Liver (tissue), 9 donors: ENCODE measurements around the gene ZNF70. TPM values are rescaled to one million over a fixed set of nuclear protein-coding genes. Genes with fewer than 3 reads are reported as not detected.

ENCODE experiments used
- DNase-seq: peaks from one replicate; pipeline ENCODE4 v3.0.0-alpha.2; 2017; ENCODE audit warnings: low spot score
- H3K27ac ChIP-seq, 2 donors: one replicate each; pipeline ENCODE4 v1.7.0; 2013; ENCODE audit warnings: inconsistent platforms in 2 of 2, low read length in 2 of 2, control low read depth in 1 of 2, low read depth in 1 of 2, mild to moderate bottlenecking in 1 of 2
- H3K27me3 ChIP-seq, 4 donors: one replicate each; pipeline versions ENCODE4 v1.6.1 to v1.7.0; 2013; ENCODE audit warnings: low read length in 3 of 4, inconsistent platforms in 1 of 4, mild to moderate bottlenecking in 1 of 4, moderate library complexity in 1 of 4; ENCODE audit not compliant: control insufficient read depth in 4 of 4, insufficient read depth in 4 of 4
- H3K36me3 ChIP-seq, 4 donors: one replicate each; pipeline versions ENCODE4 v1.6.1 to v1.7.0; 2013; ENCODE audit warnings: low read length in 3 of 4, mild to moderate bottlenecking in 3 of 4, low read depth in 1 of 4, moderate library complexity in 1 of 4; ENCODE audit not compliant: control insufficient read depth in 4 of 4, insufficient read depth in 3 of 4
- H3K4me1 ChIP-seq, 4 donors: one replicate each; pipeline versions ENCODE4 v1.6.1 to v1.7.0; 2013; ENCODE audit warnings: low read length in 3 of 4, mild to moderate bottlenecking in 3 of 4, moderate library complexity in 1 of 4; ENCODE audit not compliant: control insufficient read depth in 4 of 4, insufficient read depth in 4 of 4
- H3K4me3 ChIP-seq, 3 donors: one replicate each; pipeline versions ENCODE4 v1.6.1 to v1.7.0; 2013; ENCODE audit warnings: low read length in 3 of 3, control low read depth in 1 of 3, low read depth in 1 of 3, mild to moderate bottlenecking in 1 of 3
- H3K9ac ChIP-seq, 2 donors: one replicate each; pipeline ENCODE4 v1.7.0; 2013; ENCODE audit warnings: low read length in 2 of 2, mild to moderate bottlenecking in 2 of 2, moderate library complexity in 2 of 2, control low read depth in 1 of 2, low read depth in 1 of 2
- H3K9me3 ChIP-seq, 4 donors: one replicate each; pipeline versions ENCODE4 v1.6.1 to v1.7.0; 2013; ENCODE audit warnings: low read length in 3 of 4; ENCODE audit not compliant: control insufficient read depth in 4 of 4
- EGR1 ChIP-seq, 2 donors: IDR thresholded peaks; 2 replicates each; pipeline ENCODE4 v1.6.1; 2016 to 2018; ENCODE audit warnings: antibody characterized with exemption in 2 of 2, low read depth in 2 of 2
- FOXA1 ChIP-seq: IDR thresholded peaks from 2 replicates; pipeline ENCODE4 v1.6.1; 2016; ENCODE audit warnings: antibody characterized with exemption
- FOXA2 ChIP-seq: IDR thresholded peaks from 2 replicates; pipeline ENCODE4 v1.6.1; 2016; ENCODE audit warnings: antibody characterized with exemption
- GABPA ChIP-seq, 2 donors: IDR thresholded peaks in 1 of 2; conservative IDR thresholded peaks in 1 of 2; 2 replicates each; pipeline ENCODE4 v1.6.1; 2016; ENCODE audit warnings: antibody characterized with exemption in 2 of 2, mild to moderate bottlenecking in 1 of 2, moderate library complexity in 1 of 2
- HNF4A ChIP-seq, 2 donors: conservative IDR thresholded peaks; 2 replicates each; pipeline ENCODE4 v1.6.1; 2016; ENCODE audit warnings: antibody characterized with exemption in 2 of 2, mild to moderate bottlenecking in 2 of 2
- HNF4G ChIP-seq: IDR thresholded peaks from 2 replicates; pipeline ENCODE4 v1.6.1; 2016; ENCODE audit warnings: antibody characterized with exemption
- JUND ChIP-seq, 2 donors: IDR thresholded peaks; 2 replicates each; pipeline ENCODE4 v1.6.1; 2016; ENCODE audit warnings: antibody characterized with exemption in 2 of 2
- NR2F2 ChIP-seq: IDR thresholded peaks from 2 replicates; pipeline ENCODE4 v1.6.1; 2016; ENCODE audit warnings: antibody characterized with exemption
- RAD21 ChIP-seq, 2 donors: IDR thresholded peaks; 2 replicates each; pipeline ENCODE4 v1.6.1; 2016; ENCODE audit warnings: antibody characterized with exemption in 2 of 2, mild to moderate bottlenecking in 2 of 2
- RXRA ChIP-seq, 2 donors: IDR thresholded peaks; 2 replicates each; pipeline ENCODE4 v1.6.1; 2017 to 2018; ENCODE audit warnings: antibody characterized with exemption in 2 of 2, mild to moderate bottlenecking in 1 of 2
- SP1 ChIP-seq: IDR thresholded peaks from 2 replicates; pipeline ENCODE4 v1.6.1; 2018; ENCODE audit warnings: antibody characterized with exemption, mild to moderate bottlenecking
- TAF1 ChIP-seq: conservative IDR thresholded peaks from 2 replicates; pipeline ENCODE4 v1.6.1; 2016; ENCODE audit warnings: antibody characterized with exemption, mild to moderate bottlenecking
- YY1 ChIP-seq: IDR thresholded peaks from 2 replicates; pipeline ENCODE4 v1.6.1; 2016; ENCODE audit warnings: antibody characterized with exemption, mild to moderate bottlenecking
- WGBS: extraction: QIAGEN DNeasy Blood & Tissue Kit; methylation state at CpG from one replicate; pipeline ENCODE4 v1.1.7; 2013; 5-methylcytosine and 5-hydroxymethylcytosine counted together
- polyA plus RNA-seq, 2 donors: library from polyadenylated mRNA; stranded (reverse) in 1 of 2; unstranded in 1 of 2; fragments of 200-250 nt in 1 of 2; fragments of >200 nt in 1 of 2; fragmentation: Nextera tagmentation in 1 of 2; extraction: Ambion mirVana in 1 of 2; gene quantifications; one replicate each; pipeline versions ENCODE4 v1.2.1 to v1.2.3, GENCODE V29; 2013 to 2015
- total RNA-seq, 2 donors: library from RNA; depleted of rRNA; stranded (reverse); fragments of >200 nt; gene quantifications; one replicate each; pipeline ENCODE4 v1.2.3, GENCODE V29; 2014
- TF ChIP-seq, protein P1 (sequence below): IDR thresholded peaks from 2 replicates; pipeline ENCODE4 v1.6.1; 2016; ENCODE audit warnings: antibody characterized with exemption
- TF ChIP-seq, protein P2 (sequence below): IDR thresholded peaks from 2 replicates; pipeline ENCODE4 v1.6.1; 2016; ENCODE audit warnings: antibody characterized with exemption
- TF ChIP-seq, protein P3 (sequence below): fragments of 150-350 bp; IDR thresholded peaks from 2 replicates; pipeline ENCODE4 v1.5.1; 2017; ENCODE audit warnings: improper control_type of control experiment, low read depth, low read length; ENCODE audit not compliant: missing input control
- TF ChIP-seq, protein P4 (sequence below): IDR thresholded peaks from 2 replicates; pipeline ENCODE4 v1.6.1; 2016; ENCODE audit warnings: antibody characterized with exemption
- TF ChIP-seq, protein P5 (sequence below): IDR thresholded peaks from 2 replicates; pipeline ENCODE4 v1.6.1; 2016; ENCODE audit warnings: antibody characterized with exemption, mild to moderate bottlenecking
- donor health status: healthy.
- donor health status: healthy.
- donor health status: healthy.
- donor health status: healthy.
- donor health status: healthy.

ZNF70 gene
- total and polyA plus RNA-seq, 4 donors = 0.14 to 1.9 (median 0.68) TPM

DNA sequence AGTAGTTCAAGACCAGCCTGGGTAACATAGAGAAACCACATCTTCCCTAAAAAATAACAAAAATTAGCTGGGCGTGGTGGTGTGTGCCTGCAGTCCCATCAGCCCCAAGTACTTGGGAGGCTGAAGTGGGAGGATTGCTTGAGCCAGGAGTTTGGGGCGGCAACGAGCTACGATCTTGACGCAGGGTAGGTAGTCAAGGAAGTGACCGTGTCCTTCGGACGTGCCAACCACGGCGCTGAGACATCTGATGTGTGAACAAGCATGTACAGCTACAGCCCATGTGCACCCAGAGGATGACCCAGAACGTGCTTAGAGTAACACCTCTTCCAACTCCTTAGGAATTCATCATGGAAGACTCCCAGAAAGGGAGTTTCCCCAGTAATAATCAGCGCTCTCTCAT lies 38.7 kb downstream of the ZNF70 start:
- no peak for DNase-seq

More for the DNA sequence above, 38.7 kb downstream of the ZNF70 start:
- H3K36me3 ChIP-seq = peaks cover 9 to 39% (median 34%) of the 10 kb centered on the region in 4 donors
- 96% methylated on average over 12 of the region's 12 CpGs for WGBS
- TF ChIP-seq, protein P1, sequence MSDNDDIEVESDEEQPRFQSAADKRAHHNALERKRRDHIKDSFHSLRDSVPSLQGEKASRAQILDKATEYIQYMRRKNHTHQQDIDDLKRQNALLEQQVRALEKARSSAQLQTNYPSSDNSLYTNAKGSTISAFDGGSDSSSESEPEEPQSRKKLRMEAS = no peak
- TF ChIP-seq TAF1 (no peak), HNF4A (conservative IDR thresholded peaks at IDR 0.05) (no peak), FOXA1 (no peak), FOXA2 (no peak), HNF4G (no peak), EGR1 (IDR thresholded peaks at IDR 0.05; ENCODE audit: low read depth in 2 of 2) (no peak), RXRA (IDR thresholded peaks at IDR 0.05) (no peak), GABPA (IDR thresholded peaks at IDR 0.05 in 1 of 2, conservative IDR thresholded peaks at IDR 0.05 in 1 of 2) (no peak), JUND (IDR thresholded peaks at IDR 0.05) (no peak), YY1 (no peak), SP1 (no peak), NR2F2 (no peak), RAD21 (IDR thresholded peaks at IDR 0.05) (no peak)
- TF ChIP-seq, protein P2, sequence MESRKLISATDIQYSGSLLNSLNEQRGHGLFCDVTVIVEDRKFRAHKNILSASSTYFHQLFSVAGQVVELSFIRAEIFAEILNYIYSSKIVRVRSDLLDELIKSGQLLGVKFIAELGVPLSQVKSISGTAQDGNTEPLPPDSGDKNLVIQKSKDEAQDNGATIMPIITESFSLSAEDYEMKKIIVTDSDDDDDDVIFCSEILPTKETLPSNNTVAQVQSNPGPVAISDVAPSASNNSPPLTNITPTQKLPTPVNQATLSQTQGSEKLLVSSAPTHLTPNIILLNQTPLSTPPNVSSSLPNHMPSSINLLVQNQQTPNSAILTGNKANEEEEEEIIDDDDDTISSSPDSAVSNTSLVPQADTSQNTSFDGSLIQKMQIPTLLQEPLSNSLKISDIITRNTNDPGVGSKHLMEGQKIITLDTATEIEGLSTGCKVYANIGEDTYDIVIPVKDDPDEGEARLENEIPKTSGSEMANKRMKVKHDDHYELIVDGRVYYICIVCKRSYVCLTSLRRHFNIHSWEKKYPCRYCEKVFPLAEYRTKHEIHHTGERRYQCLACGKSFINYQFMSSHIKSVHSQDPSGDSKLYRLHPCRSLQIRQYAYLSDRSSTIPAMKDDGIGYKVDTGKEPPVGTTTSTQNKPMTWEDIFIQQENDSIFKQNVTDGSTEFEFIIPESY = no peak
- TF ChIP-seq, protein P3, sequence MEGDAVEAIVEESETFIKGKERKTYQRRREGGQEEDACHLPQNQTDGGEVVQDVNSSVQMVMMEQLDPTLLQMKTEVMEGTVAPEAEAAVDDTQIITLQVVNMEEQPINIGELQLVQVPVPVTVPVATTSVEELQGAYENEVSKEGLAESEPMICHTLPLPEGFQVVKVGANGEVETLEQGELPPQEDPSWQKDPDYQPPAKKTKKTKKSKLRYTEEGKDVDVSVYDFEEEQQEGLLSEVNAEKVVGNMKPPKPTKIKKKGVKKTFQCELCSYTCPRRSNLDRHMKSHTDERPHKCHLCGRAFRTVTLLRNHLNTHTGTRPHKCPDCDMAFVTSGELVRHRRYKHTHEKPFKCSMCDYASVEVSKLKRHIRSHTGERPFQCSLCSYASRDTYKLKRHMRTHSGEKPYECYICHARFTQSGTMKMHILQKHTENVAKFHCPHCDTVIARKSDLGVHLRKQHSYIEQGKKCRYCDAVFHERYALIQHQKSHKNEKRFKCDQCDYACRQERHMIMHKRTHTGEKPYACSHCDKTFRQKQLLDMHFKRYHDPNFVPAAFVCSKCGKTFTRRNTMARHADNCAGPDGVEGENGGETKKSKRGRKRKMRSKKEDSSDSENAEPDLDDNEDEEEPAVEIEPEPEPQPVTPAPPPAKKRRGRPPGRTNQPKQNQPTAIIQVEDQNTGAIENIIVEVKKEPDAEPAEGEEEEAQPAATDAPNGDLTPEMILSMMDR = no peak
- TF ChIP-seq, protein P4, sequence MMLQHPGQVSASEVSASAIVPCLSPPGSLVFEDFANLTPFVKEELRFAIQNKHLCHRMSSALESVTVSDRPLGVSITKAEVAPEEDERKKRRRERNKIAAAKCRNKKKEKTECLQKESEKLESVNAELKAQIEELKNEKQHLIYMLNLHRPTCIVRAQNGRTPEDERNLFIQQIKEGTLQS = no peak
- TF ChIP-seq, protein P5, sequence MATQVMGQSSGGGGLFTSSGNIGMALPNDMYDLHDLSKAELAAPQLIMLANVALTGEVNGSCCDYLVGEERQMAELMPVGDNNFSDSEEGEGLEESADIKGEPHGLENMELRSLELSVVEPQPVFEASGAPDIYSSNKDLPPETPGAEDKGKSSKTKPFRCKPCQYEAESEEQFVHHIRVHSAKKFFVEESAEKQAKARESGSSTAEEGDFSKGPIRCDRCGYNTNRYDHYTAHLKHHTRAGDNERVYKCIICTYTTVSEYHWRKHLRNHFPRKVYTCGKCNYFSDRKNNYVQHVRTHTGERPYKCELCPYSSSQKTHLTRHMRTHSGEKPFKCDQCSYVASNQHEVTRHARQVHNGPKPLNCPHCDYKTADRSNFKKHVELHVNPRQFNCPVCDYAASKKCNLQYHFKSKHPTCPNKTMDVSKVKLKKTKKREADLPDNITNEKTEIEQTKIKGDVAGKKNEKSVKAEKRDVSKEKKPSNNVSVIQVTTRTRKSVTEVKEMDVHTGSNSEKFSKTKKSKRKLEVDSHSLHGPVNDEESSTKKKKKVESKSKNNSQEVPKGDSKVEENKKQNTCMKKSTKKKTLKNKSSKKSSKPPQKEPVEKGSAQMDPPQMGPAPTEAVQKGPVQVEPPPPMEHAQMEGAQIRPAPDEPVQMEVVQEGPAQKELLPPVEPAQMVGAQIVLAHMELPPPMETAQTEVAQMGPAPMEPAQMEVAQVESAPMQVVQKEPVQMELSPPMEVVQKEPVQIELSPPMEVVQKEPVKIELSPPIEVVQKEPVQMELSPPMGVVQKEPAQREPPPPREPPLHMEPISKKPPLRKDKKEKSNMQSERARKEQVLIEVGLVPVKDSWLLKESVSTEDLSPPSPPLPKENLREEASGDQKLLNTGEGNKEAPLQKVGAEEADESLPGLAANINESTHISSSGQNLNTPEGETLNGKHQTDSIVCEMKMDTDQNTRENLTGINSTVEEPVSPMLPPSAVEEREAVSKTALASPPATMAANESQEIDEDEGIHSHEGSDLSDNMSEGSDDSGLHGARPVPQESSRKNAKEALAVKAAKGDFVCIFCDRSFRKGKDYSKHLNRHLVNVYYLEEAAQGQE = no peak
- peaks cover 0 to 4% (median 3%) of the 10 kb centered on the region in 4 donors for H3K4me1 ChIP-seq
- H3K27ac ChIP-seq = no peak overlapping the region
- no peak overlapping the region for H3K9ac ChIP-seq
- H3K27me3 ChIP-seq = no peaks in the 10 kb centered on the region
- H3K9me3 ChIP-seq = no peaks in the 10 kb centered on the region
- no peak overlapping the region for H3K4me3 ChIP-seq
